ENCODE results near the gene PHYHD1. TPM values are rescaled to one million over a fixed set of nuclear protein-coding genes. Genes with fewer than 3 reads are reported as not detected.
A peak's percentile ranks its signal among the peaks of the same experiment; 100 is the strongest.

The PHYHD1 gene
- 0.19 TPM in 1 of 2 replicates, not detected in the other for polyA plus RNA-seq (2012; rRNA removed)
- not detected in 2 replicates for polyA plus RNA-seq (2012; cell fraction: cytosol; rRNA removed)
- polyA plus RNA-seq (2012; cell fraction: nucleus; rRNA removed), result 0.26 and 0.49 TPM in 2 replicates

DNA sequence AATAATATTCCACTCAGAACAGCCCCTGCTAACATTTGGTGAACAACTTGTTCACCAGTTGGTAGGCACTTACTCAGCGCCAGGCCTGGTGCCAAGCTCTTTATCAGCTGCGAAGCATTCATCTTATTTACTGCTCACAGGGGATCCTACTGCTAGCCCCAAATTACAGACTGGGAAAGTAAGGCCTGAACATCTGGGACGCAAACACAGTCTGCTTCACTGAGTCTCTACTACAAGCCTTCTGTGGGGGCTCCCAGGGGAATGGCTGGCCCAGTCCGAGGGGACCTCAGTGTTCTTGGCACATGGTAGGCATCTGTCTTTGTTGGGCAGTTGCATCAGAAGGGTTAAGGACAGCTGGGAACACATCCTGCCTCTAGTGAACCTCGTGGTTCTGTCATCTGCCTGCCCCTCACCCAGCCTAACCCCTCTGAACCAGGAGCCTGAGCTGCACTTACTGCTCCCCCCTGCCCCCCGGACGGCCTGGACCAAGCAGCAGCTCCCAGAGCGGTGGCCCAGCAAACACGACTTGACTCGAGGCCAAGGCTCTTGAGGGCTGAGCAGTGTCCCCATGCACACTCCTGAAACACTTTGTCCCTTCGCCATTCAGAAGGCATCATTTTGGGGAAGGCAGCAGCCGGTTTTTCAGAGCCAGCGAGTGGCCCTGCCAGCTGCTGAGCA, at the start of gene PHYHD1:
Gene PHYHD1 (plus strand): TSS at position 602 of the 678 bp plus-strand sequence. CDS start 1,342 bp downstream, outside the sequence.
- POLR2A ChIA-PET, result no interaction called here
- no peak within 1 kb of the TSS for H2AFZ ChIP-seq (ENCODE audit: low read depth)
- no peak within 1 kb of the TSS for H3K4me3 ChIP-seq (ENCODE audit: low read depth in 2 of 2, low read length in 1 of 2)
- H3K27ac ChIP-seq (ENCODE audit: low read depth in 2 of 2, low read length in 1 of 2), result no peak within 1 kb of the TSS
- no peaks in the 10 kb centered on the region; a peak in 2 of 4 replicates for H3K4me1 ChIP-seq (ENCODE audit: control insufficient read depth in 1 of 2, insufficient read depth in 2 of 2, low read depth in 1 of 2, low read length in 1 of 2)
- H3K79me2 ChIP-seq (ENCODE audit: insufficient read depth), result peaks cover under 1% of the 10 kb centered on the region; the same call in 1 of the 2 replicates
- H3K9ac ChIP-seq, result no peak within 1 kb of the TSS
- no peaks in the 10 kb centered on the region for H3K9me2 ChIP-seq
- no peaks in the 10 kb centered on the region for H3K9me3 ChIP-seq
- no peaks in the 10 kb centered on the region for H3K27me3 ChIP-seq (ENCODE audit: insufficient read depth)
- WGBS (ENCODE audit: low lambda C conversion rate), result 76% methylated on average over 12 of the region's 13 CpGs
- no peak within 1 kb of the TSS for H3K4me2 ChIP-seq
- H3K36me3 ChIP-seq (replicated peaks in 1 of 2; ENCODE audit: control insufficient read depth in 1 of 2, insufficient read depth in 2 of 2, low read length in 1 of 2), result peaks cover 4 to 24% of the 10 kb centered on the region in 2 experiments
- no peaks in the 10 kb centered on the region for H3F3A ChIP-seq (replicated peaks; ENCODE audit: insufficient read depth)
- TF ChIP-seq EZH2phosphoT487 (IDR thresholded peaks at IDR 0.05; ENCODE audit: borderline replicate concordance, low read depth) (no peak), YY1 (IDR thresholded peaks at IDR 0.05; ENCODE audit: low read depth) (no peak), SIN3A (IDR thresholded peaks at IDR 0.05; ENCODE audit: borderline replicate concordance, low read depth, low read length) (no peak), GATA2 (CRISPR knock-in tag; IDR thresholded peaks at IDR 0.05) (no peak), TCF12 (IDR thresholded peaks at IDR 0.05) (peak; percentile 37; the same call in 1 of the 2 replicates), FOSL2 (IDR thresholded peaks at IDR 0.05; ENCODE audit: borderline replicate concordance, low read depth) (peak; percentile 18; the same call in 1 of the 2 replicates), NFIC (IDR thresholded peaks at IDR 0.05; ENCODE audit: borderline replicate concordance) (peak; percentile 60; the same call in 1 of the 2 replicates)
- TF ChIP-seq, protein P1, sequence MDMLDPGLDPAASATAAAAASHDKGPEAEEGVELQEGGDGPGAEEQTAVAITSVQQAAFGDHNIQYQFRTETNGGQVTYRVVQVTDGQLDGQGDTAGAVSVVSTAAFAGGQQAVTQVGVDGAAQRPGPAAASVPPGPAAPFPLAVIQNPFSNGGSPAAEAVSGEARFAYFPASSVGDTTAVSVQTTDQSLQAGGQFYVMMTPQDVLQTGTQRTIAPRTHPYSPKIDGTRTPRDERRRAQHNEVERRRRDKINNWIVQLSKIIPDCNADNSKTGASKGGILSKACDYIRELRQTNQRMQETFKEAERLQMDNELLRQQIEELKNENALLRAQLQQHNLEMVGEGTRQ (IDR thresholded peaks at IDR 0.05; ENCODE audit: borderline replicate concordance, low read depth, low read length), result no peak
- TF ChIP-seq, protein P2, sequence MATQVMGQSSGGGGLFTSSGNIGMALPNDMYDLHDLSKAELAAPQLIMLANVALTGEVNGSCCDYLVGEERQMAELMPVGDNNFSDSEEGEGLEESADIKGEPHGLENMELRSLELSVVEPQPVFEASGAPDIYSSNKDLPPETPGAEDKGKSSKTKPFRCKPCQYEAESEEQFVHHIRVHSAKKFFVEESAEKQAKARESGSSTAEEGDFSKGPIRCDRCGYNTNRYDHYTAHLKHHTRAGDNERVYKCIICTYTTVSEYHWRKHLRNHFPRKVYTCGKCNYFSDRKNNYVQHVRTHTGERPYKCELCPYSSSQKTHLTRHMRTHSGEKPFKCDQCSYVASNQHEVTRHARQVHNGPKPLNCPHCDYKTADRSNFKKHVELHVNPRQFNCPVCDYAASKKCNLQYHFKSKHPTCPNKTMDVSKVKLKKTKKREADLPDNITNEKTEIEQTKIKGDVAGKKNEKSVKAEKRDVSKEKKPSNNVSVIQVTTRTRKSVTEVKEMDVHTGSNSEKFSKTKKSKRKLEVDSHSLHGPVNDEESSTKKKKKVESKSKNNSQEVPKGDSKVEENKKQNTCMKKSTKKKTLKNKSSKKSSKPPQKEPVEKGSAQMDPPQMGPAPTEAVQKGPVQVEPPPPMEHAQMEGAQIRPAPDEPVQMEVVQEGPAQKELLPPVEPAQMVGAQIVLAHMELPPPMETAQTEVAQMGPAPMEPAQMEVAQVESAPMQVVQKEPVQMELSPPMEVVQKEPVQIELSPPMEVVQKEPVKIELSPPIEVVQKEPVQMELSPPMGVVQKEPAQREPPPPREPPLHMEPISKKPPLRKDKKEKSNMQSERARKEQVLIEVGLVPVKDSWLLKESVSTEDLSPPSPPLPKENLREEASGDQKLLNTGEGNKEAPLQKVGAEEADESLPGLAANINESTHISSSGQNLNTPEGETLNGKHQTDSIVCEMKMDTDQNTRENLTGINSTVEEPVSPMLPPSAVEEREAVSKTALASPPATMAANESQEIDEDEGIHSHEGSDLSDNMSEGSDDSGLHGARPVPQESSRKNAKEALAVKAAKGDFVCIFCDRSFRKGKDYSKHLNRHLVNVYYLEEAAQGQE (IDR thresholded peaks at IDR 0.05; ENCODE audit: low read depth, low read length), result no peak
- TF ChIP-seq, protein P3, sequence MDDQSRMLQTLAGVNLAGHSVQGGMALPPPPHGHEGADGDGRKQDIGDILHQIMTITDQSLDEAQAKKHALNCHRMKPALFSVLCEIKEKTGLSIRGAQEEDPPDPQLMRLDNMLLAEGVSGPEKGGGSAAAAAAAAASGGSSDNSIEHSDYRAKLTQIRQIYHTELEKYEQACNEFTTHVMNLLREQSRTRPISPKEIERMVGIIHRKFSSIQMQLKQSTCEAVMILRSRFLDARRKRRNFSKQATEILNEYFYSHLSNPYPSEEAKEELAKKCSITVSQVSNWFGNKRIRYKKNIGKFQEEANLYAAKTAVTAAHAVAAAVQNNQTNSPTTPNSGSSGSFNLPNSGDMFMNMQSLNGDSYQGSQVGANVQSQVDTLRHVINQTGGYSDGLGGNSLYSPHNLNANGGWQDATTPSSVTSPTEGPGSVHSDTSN (IDR thresholded peaks at IDR 0.05), result 0 out of 2 replicates have a peak, but pooled peaks have one; percentile 33
- no peaks in the 10 kb centered on the region for H4K20me1 ChIP-seq (ENCODE audit: insufficient read depth)
- no peak for DNase-seq
- CTCF ChIA-PET, result interaction anchor here (1.8 kb wide), 1 partner anchor 7 kb away, joined by 9 read pairs; no protein-coding TSS in a partner anchor

Measured in SK-N-SH (cell line).